HepG2 (cell line): ENCODE results near the gene SLC16A11. TPM values are rescaled to one million over a fixed set of nuclear protein-coding genes. Genes with fewer than 3 reads are reported as not detected.

Source experiments
- ATAC-seq: fragments of 200-7000 bp; cut with Tn5 transposase; 3 replicates; pipeline ENCODE4 v1.9.1; 2020; ENCODE audit warnings: mild to moderate bottlenecking, moderate library complexity
- BruUV-seq: library from RNA; stranded (reverse); fragments of 400-500 nt; replicated peaks from 2 replicates; lab custom pipeline; 2021; lab: Mats Ljungman, UMichigan
- CTCF ChIA-PET: fragments of 300-600 bp; formaldehyde crosslinking; extraction: SDS; loops from one replicate; lab custom pipeline; 2021; ENCODE audit warnings: low total read pairs, inconsistent platforms, low intra/inter-chr PET ratio; lab: Yijun Ruan, JAX
- POLR2A ChIA-PET: fragments of 350-600 bp; sonication (Branson Sonifier 250); formaldehyde crosslinking; loops from one replicate; lab custom pipeline; 2020; ENCODE audit warnings: antibody characterized with exemption, inconsistent platforms; lab: Yijun Ruan, JAX
- DNase-seq: peaks from one replicate; pipeline ENCODE4 v3.0.0-alpha.2; 2015; ENCODE audit warnings: low spot score
- FAIRE-seq: peaks from 3 replicates; lab custom pipeline; 2011; peaks lifted over from hg19 to GRCh38; lab: Jason Lieb, UNC
- H2AFZ ChIP-seq: one replicate; pipeline ENCODE4 v1.6.1; 2011; ENCODE audit warnings: low read length, inconsistent platforms
- H3K27ac ChIP-seq: fragments of 300-600 bp; 3 replicates; pipeline ENCODE4 v1.8.0; 2011; ENCODE audit warnings: mixed run types, mild to moderate bottlenecking, mixed read lengths, low read length, inconsistent platforms; ENCODE audit not compliant: insufficient read depth; ENCODE audit errors: extremely low read length
- H3K27me3 ChIP-seq, 2 experiments: fragments of 200-600 bp in 1 of 2; 2 replicates in 1 of 2; 3 replicates in 1 of 2; pipeline versions ENCODE4 v1.6.0 to v1.8.0; 2011; ENCODE audit warnings: low read length in 2 of 2, mild to moderate bottlenecking in 2 of 2, moderate library complexity in 2 of 2, inconsistent platforms in 1 of 2; ENCODE audit not compliant: insufficient read depth in 2 of 2, control insufficient read depth in 1 of 2
- H3K36me3 ChIP-seq, 2 experiments: fragments of 200-600 bp in 1 of 2; replicated peaks in 1 of 2; 2 replicates in 1 of 2; 3 replicates in 1 of 2; pipeline versions ENCODE4 v1.5.1 to v1.8.0; 2011; ENCODE audit warnings: low read length in 2 of 2, inconsistent platforms in 1 of 2; ENCODE audit not compliant: insufficient read depth in 2 of 2, control insufficient read depth in 1 of 2
- H3K4me1 ChIP-seq: 2 replicates; pipeline ENCODE4 v1.5.1; 2012; ENCODE audit warnings: low read length, inconsistent platforms; ENCODE audit not compliant: insufficient read depth
- H3K4me2 ChIP-seq: 2 replicates; pipeline ENCODE4 v1.6.0; 2011; ENCODE audit warnings: low read depth, low read length, inconsistent platforms
- H3K4me3 ChIP-seq, 3 experiments: fragments of 200-600 bp in 1 of 3; sonication (generic), shearing (Covaris generic) in 1 of 3; replicated peaks in 1 of 3; 2 replicates each; pipeline ENCODE4 v1.5.1; 2011 to 2016; ENCODE audit warnings: low read length in 3 of 3, inconsistent platforms in 2 of 3, low read depth in 2 of 3, mild to moderate bottlenecking in 2 of 3, control low read depth in 1 of 3, mixed read lengths in 1 of 3; ENCODE audit not compliant: insufficient read depth in 1 of 3
- H3K79me2 ChIP-seq: one replicate; pipeline ENCODE4 v1.6.1; 2011; ENCODE audit warnings: low read length, inconsistent platforms; ENCODE audit not compliant: insufficient read depth
- H3K9ac ChIP-seq: 2 replicates; pipeline ENCODE4 v1.6.0; 2011; ENCODE audit warnings: mild to moderate bottlenecking, low read depth, low read length, inconsistent platforms; ENCODE audit not compliant: insufficient read depth
- H3K9me3 ChIP-seq: 2 replicates; pipeline ENCODE4 v1.5.1; 2012; ENCODE audit warnings: mild to moderate bottlenecking, low read length
- H4K20me1 ChIP-seq: 2 replicates; pipeline ENCODE4 v1.6.0; 2011; ENCODE audit warnings: inconsistent platforms, mild to moderate bottlenecking, low read length, moderate library complexity; ENCODE audit not compliant: insufficient read depth
- ATF7 ChIP-seq, 2 experiments: fragments of 450-650 bp in 1 of 2; sonication (generic) in 1 of 2; formaldehyde crosslinking in 1 of 2; IDR thresholded peaks; 2 replicates each; pipeline versions ENCODE4 v1.4.0 to v1.6.1; 2016 to 2020; ENCODE audit warnings: antibody characterized with exemption in 1 of 2, mild to moderate bottlenecking in 1 of 2, missing genetic modification reagents in 1 of 2
- CENPT ChIP-seq: sonication (generic); formaldehyde crosslinking; IDR thresholded peaks from 2 replicates; pipeline ENCODE4 v1.8.0; 2022; ENCODE audit warnings: low read depth, mild to moderate bottlenecking, moderate library complexity, missing genetic modification reagents
- MNT ChIP-seq: fragments of 450-650 bp; IDR thresholded peaks from 2 replicates; pipeline ENCODE4 v1.6.1; 2016
- NCOA5 ChIP-seq: sonication (generic); formaldehyde crosslinking; IDR thresholded peaks from 2 replicates; pipeline ENCODE4 v1.4.0; 2020; ENCODE audit warnings: missing genetic modification reagents
- ZNF264 ChIP-seq: sonication (generic); formaldehyde crosslinking; IDR thresholded peaks from 2 replicates; pipeline ENCODE4 v1.4.0; 2020; ENCODE audit warnings: missing genetic modification reagents
- WGBS: methylation state at CpG from one replicate; pipeline ENCODE4 v1.1.6; 2017; ENCODE audit warnings: low lambda C conversion rate; 5-methylcytosine and 5-hydroxymethylcytosine counted together
- in situ Hi-C: cut with HindIII; loops from 2 replicates; pipeline ENCODE4 v1.10.0; 2017; ENCODE audit warnings: low pct_unique_long_range_greater_than_20kb; ENCODE audit not compliant: extremely low pct_ligation_motif_present
- intact Hi-C: fragments of 100-400 bp; cut with micrococcal nuclease; formaldehyde crosslinking; loops from one replicate; pipeline ENCODE4 v1.10.0; 2022; ENCODE audit not compliant: unreplicated experiment
- polyA plus RNA-seq, 8 experiments: library from polyadenylated mRNA; depleted of rRNA in 3 of 8; stranded (reverse) in 7 of 8; unstranded in 1 of 8; fragments of >200 nt; fragmentation: Illumina TruSeq in 4 of 8; extraction: Trizol in 4 of 8; gene quantifications; 2 replicates each; pipeline versions ENCODE4 v1.2.1 to v1.2.3, GENCODE V29; 2011 to 2016; ENCODE audit warnings: low read depth in 4 of 8, missing spikeins in 1 of 8, mixed read lengths in 1 of 8; ENCODE audit not compliant: insufficient read depth in 1 of 8
- total RNA-seq, 5 experiments: library from RNA; depleted of rRNA; stranded (reverse); fragments of >200 nt; fragmentation: Illumina TruSeq; extraction: Trizol; gene quantifications; 2 replicates each; pipeline ENCODE4 v1.2.3, GENCODE V29; 2016; ENCODE audit warnings: low read depth in 1 of 5
- TF ChIP-seq, protein P1 (sequence below): sonication (generic); formaldehyde crosslinking; IDR thresholded peaks from one replicate; pipeline ENCODE4 v1.5.1; 2020; ENCODE audit warnings: mild to moderate bottlenecking, missing genetic modification reagents; ENCODE audit errors: not compliant biosample characterization
- TF ChIP-seq, protein P2 (sequence below): sonication (generic); formaldehyde crosslinking; IDR thresholded peaks from 2 replicates; pipeline ENCODE4 v1.8.1; 2023; ENCODE audit warnings: mild to moderate bottlenecking, missing genetic modification reagents
- TF ChIP-seq, protein P3 (sequence below): sonication (generic); formaldehyde crosslinking; IDR thresholded peaks from 2 replicates; pipeline ENCODE4 v1.4.0; 2020; ENCODE audit warnings: missing genetic modification reagents

Gene SLC16A11
- total and polyA plus RNA-seq, 2 of the 13 experiments (the other 11 are each of a cell fraction or from before 2014, with no cell fraction given), result not detected

GRCh38 chr17:7072406-7072805 is 28.5 kb upstream of the SLC16A11 start:
- DNase-seq, result no peak
- TF ChIP-seq NCOA5 (CRISPR knock-in tag) (no peak), ATF7 (IDR thresholded peaks at IDR 0.05) (no peak), ATF7 (CRISPR knock-in tag; IDR thresholded peaks at IDR 0.05) (no peak), MNT (no peak), CENPT (CRISPR knock-in tag) (no peak), ZNF264 (CRISPR knock-in tag) (no peak)
- TF ChIP-seq, protein P1, sequence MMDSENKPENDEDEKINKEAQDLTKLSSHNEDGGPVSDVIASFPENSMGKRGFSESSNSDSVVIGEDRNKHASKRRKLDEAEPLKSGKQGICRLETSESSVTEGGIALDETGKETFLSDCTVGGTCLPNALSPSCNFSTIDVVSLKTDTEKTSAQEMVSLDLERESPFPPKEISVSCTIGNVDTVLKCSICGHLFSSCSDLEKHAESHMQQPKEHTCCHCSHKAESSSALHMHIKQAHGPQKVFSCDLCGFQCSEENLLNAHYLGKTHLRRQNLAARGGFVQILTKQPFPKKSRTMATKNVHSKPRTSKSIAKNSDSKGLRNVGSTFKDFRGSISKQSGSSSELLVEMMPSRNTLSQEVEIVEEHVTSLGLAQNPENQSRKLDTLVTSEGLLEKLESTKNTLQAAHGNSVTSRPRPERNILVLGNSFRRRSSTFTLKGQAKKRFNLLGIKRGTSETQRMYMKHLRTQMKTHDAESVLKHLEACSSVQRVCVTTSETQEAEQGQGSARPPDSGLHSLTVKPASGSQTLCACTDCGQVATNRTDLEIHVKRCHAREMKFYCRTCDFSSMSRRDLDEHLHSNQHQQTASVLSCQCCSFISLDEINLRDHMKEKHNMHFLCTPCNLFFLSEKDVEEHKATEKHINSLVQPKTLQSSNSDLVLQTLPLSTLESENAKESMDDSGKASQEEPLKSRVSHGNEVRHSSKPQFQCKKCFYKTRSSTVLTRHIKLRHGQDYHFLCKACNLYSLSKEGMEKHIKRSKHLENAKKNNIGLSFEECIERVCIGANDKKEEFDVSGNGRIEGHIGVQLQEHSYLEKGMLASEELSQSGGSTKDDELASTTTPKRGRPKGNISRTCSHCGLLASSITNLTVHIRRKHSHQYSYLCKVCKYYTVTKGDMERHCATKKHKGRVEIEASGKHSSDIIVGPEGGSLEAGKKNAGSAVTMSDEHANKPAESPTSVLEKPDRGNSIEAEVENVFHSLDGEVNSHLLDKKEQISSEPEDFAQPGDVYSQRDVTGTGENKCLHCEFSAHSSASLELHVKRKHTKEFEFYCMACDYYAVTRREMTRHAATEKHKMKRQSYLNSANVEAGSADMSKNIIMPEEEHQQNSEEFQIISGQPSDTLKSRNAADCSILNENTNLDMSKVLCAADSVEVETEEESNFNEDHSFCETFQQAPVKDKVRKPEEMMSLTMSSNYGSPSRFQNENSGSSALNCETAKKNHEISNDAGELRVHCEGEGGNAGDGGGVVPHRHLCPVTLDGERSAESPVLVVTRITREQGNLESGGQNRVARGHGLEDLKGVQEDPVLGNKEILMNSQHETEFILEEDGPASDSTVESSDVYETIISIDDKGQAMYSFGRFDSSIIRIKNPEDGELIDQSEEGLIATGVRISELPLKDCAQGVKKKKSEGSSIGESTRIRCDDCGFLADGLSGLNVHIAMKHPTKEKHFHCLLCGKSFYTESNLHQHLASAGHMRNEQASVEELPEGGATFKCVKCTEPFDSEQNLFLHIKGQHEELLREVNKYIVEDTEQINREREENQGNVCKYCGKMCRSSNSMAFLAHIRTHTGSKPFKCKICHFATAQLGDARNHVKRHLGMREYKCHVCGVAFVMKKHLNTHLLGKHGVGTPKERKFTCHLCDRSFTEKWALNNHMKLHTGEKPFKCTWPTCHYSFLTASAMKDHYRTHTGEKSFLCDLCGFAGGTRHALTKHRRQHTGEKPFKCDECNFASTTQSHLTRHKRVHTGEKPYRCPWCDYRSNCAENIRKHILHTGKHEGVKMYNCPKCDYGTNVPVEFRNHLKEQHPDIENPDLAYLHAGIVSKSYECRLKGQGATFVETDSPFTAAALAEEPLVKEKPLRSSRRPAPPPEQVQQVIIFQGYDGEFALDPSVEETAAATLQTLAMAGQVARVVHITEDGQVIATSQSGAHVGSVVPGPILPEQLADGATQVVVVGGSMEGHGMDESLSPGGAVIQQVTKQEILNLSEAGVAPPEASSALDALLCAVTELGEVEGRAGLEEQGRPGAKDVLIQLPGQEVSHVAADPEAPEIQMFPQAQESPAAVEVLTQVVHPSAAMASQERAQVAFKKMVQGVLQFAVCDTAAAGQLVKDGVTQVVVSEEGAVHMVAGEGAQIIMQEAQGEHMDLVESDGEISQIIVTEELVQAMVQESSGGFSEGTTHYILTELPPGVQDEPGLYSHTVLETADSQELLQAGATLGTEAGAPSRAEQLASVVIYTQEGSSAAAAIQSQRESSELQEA, result no peak
- TF ChIP-seq, protein P2, sequence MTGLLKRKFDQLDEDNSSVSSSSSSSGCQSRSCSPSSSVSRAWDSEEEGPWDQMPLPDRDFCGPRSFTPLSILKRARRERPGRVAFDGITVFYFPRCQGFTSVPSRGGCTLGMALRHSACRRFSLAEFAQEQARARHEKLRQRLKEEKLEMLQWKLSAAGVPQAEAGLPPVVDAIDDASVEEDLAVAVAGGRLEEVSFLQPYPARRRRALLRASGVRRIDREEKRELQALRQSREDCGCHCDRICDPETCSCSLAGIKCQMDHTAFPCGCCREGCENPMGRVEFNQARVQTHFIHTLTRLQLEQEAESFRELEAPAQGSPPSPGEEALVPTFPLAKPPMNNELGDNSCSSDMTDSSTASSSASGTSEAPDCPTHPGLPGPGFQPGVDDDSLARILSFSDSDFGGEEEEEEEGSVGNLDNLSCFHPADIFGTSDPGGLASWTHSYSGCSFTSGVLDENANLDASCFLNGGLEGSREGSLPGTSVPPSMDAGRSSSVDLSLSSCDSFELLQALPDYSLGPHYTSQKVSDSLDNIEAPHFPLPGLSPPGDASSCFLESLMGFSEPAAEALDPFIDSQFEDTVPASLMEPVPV (CRISPR knock-in tag), result no peak
- TF ChIP-seq, protein P3, sequence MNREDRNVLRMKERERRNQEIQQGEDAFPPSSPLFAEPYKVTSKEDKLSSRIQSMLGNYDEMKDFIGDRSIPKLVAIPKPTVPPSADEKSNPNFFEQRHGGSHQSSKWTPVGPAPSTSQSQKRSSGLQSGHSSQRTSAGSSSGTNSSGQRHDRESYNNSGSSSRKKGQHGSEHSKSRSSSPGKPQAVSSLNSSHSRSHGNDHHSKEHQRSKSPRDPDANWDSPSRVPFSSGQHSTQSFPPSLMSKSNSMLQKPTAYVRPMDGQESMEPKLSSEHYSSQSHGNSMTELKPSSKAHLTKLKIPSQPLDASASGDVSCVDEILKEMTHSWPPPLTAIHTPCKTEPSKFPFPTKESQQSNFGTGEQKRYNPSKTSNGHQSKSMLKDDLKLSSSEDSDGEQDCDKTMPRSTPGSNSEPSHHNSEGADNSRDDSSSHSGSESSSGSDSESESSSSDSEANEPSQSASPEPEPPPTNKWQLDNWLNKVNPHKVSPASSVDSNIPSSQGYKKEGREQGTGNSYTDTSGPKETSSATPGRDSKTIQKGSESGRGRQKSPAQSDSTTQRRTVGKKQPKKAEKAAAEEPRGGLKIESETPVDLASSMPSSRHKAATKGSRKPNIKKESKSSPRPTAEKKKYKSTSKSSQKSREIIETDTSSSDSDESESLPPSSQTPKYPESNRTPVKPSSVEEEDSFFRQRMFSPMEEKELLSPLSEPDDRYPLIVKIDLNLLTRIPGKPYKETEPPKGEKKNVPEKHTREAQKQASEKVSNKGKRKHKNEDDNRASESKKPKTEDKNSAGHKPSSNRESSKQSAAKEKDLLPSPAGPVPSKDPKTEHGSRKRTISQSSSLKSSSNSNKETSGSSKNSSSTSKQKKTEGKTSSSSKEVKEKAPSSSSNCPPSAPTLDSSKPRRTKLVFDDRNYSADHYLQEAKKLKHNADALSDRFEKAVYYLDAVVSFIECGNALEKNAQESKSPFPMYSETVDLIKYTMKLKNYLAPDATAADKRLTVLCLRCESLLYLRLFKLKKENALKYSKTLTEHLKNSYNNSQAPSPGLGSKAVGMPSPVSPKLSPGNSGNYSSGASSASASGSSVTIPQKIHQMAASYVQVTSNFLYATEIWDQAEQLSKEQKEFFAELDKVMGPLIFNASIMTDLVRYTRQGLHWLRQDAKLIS, result no peak

More at GRCh38 chr17:7072406-7072805, 28.5 kb upstream of the SLC16A11 start:
- no TSS peak for BruUV-seq
- Histone ChIP-seq H3K27me3 (no peaks in the 10 kb centered on the region; a peak in 3 of 5 replicates), H4K20me1 (no peaks in the 10 kb centered on the region), H3K4me1 (no peaks in the 10 kb centered on the region), H2AFZ (no peak overlapping the region), H3K9me3 (peaks cover 11% of the 10 kb centered on the region), H3K4me3 (no peak overlapping the region), H3K9ac (no peak overlapping the region), H3K79me2 (no peaks in the 10 kb centered on the region), H3K4me2 (no peak overlapping the region), H3K27ac (no peak overlapping the region), H3K36me3 (no peaks in the 10 kb centered on the region)
- ChIA-PET CTCF (no interaction called here), POLR2A (interaction anchor here (0.6 kb wide), 1 partner anchor 39 kb away, joined by 5 read pairs; no protein-coding TSS in a partner anchor)
- intact Hi-C loops, result no loop called here
- WGBS, result 81% methylated on average over 2 of the region's 2 CpGs
- in situ Hi-C loops, result no loop called here
- no peak for FAIRE-seq
- no peak for ATAC-seq
